HL-60 (cell line): ENCODE results near the gene CADM2.
"Not testable (repeated sequence)": the region's sequence is repeated elsewhere in the genome, so short reads cannot be mapped to it uniquely, and the experiment has no call there.

ENCODE experiments used
- DNase-seq, 2 experiments: peaks; one replicate each; pipeline ENCODE4 v3.0.0-alpha.2; 2010 to 2020; ENCODE audit warnings: low read depth in 1 of 2, low spot score in 1 of 2
- H3K27ac ChIP-seq: fragments of 250-450 bp; sonication (Bioruptor Pico); replicated peaks from 2 replicates; pipeline ENCODE4 v1.5.1; 2020; ENCODE audit warnings: mild to moderate bottlenecking, moderate library complexity
- H3K27me3 ChIP-seq: fragments of 250-450 bp; sonication (Bioruptor Pico); 2 replicates; pipeline ENCODE4 v1.5.1; 2021; ENCODE audit warnings: mild to moderate bottlenecking, moderate library complexity; ENCODE audit not compliant: insufficient read depth, poor library complexity, severe bottlenecking
- H3K4me3 ChIP-seq: replicated peaks from 2 replicates; pipeline ENCODE4 v1.5.1; 2011; ENCODE audit warnings: mild to moderate bottlenecking, control low read depth, low read length; ENCODE audit not compliant: insufficient read depth
- GABPA ChIP-seq: IDR thresholded peaks from 2 replicates; pipeline ENCODE4 v1.6.1; 2012; ENCODE audit warnings: low read depth
- POLR2AphosphoS5 ChIP-seq: IDR thresholded peaks from 2 replicates; pipeline ENCODE4 v1.6.1; 2012; ENCODE audit warnings: low read depth
- REST ChIP-seq: IDR thresholded peaks from 2 replicates; pipeline ENCODE4 v1.6.1; 2012; ENCODE audit warnings: low read depth; ENCODE audit not compliant: insufficient replicate concordance
- SPI1 ChIP-seq: IDR thresholded peaks from 2 replicates; pipeline ENCODE4 v1.6.1; 2012; ENCODE audit warnings: low read depth, mild to moderate bottlenecking, borderline replicate concordance
- long read RNA-seq: library from polyadenylated mRNA; unstranded; transcript quantifications from one replicate; pipeline ENCODE4 v2.0.0, GENCODE V29; 2020
- TF ChIP-seq, protein P1 (sequence below): IDR thresholded peaks from one replicate; pipeline ENCODE4 v1.5.1; 2011; ENCODE audit warnings: low read length, control low read depth, inconsistent platforms; ENCODE audit not compliant: insufficient read depth

Gene CADM2
- long read RNA-seq, partial matches to known transcripts: 0 of 2 reads
- long read RNA-seq, other reads (novel, unspliced or antisense): 2 of 2 reads

DNA sequence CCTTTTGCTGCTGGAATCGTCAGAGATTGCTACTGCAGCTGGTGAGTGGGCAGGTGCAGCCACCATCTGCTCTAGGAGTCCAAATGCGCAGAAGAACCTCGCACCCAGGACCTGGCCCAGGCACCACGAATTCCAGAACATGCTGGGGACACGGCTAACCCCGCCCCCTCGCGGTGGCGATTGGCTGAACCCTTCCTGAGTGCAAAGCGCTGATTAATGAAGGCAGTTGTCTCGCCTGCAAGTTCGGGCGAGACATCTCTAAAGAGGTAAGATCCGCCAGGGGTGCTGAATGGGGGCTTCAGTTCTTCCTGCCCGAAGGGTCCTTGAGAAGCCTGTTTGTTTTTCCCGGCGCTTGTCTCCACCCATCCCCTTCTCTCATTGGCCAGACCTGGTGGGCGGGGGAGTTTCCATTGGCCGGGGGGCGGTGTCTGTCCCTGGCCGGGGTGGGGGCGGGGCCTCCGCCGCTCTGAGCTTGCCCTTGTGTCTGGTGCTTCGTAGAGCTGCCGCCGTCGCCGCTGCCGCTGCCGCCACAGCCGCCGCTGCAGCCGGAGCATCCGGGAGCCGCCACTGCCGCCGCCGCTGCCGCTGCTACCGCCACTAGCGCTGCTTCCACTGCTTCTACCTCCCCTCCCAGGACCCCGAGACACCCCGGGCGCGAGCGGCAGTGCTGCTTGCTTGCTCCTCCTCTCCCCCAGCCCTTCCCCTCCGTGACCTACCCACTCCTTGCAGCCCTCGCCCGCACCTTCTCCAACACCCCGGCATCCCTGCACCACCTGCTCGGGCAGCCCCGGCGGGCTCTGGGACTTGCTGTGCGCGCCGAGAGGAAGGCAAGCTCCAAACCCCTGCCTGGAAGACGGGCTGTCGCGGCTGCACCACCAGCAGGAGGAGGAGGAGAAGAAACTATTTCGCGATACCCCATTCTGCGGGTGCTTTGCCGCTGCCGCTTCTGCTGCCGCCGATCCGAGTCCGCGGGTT, at the start of gene CADM2:
Gene CADM2, plus strand, starts transcription at position 495 of the 975 bp plus-strand sequence.
- TF ChIP-seq GABPA (no peak), SPI1 (no peak), POLR2AphosphoS5 (no peak), REST (no peak)
- TF ChIP-seq, protein P1, sequence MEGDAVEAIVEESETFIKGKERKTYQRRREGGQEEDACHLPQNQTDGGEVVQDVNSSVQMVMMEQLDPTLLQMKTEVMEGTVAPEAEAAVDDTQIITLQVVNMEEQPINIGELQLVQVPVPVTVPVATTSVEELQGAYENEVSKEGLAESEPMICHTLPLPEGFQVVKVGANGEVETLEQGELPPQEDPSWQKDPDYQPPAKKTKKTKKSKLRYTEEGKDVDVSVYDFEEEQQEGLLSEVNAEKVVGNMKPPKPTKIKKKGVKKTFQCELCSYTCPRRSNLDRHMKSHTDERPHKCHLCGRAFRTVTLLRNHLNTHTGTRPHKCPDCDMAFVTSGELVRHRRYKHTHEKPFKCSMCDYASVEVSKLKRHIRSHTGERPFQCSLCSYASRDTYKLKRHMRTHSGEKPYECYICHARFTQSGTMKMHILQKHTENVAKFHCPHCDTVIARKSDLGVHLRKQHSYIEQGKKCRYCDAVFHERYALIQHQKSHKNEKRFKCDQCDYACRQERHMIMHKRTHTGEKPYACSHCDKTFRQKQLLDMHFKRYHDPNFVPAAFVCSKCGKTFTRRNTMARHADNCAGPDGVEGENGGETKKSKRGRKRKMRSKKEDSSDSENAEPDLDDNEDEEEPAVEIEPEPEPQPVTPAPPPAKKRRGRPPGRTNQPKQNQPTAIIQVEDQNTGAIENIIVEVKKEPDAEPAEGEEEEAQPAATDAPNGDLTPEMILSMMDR: no peak
- peak; percentile 32 to 81 for DNase-seq
- Histone ChIP-seq H3K27me3 (peaks cover 23% of the 10 kb centered on the region), H3K4me3 (peak within 1 kb of the TSS; percentile 54), H3K27ac (no peak within 1 kb of the TSS)

GRCh38 chr3:84918592-84918991, 40.2 kb upstream of the CADM2 start:
- DNase-seq, H3K27ac ChIP-seq, H3K4me3 ChIP-seq, H3K27me3 ChIP-seq: not testable (repeated sequence)

GRCh38 chr3:84922682-84923081, 36.1 kb upstream of the CADM2 start:
- TF ChIP-seq SPI1 (no peak), POLR2AphosphoS5 (no peak), REST (no peak), GABPA (no peak)
- TF ChIP-seq, protein P1: no peak
- no peak overlapping the region for H3K27ac ChIP-seq
- H3K4me3 ChIP-seq: no peak overlapping the region
- H3K27me3 ChIP-seq: no peaks in the 10 kb centered on the region
- DNase-seq: no peak

- TF ChIP-seq SPI1 (no peak), GABPA (no peak), POLR2AphosphoS5 (no peak), REST (no peak)
- TF ChIP-seq, protein P1: no peak
- Histone ChIP-seq H3K27ac (no peak overlapping the region), H3K27me3 (no peaks in the 10 kb centered on the region), H3K4me3 (no peak overlapping the region)
- no peak for DNase-seq
Observed at GRCh38 chr3:84925571-84925970, 33.2 kb upstream of the CADM2 start.
